Memory B cell (primary cell): Measurements from ENCODE around the gene RTP2.
A peak's percentile ranks its signal among the peaks of the same experiment; 100 is the strongest.
"Not testable (repeated sequence)": the region's sequence is repeated elsewhere in the genome, so short reads cannot be mapped to it uniquely, and the experiment has no call there.

Experiments
- ATAC-seq: fragments of 150-1000 bp; cut with Tn5 transposase; 2 replicates; pipeline ENCODE4 v1.10.0; 2021; ENCODE audit warnings: low read depth, mild to moderate bottlenecking, moderate library complexity
- DNase-seq, 2 donors: peaks; one replicate each; pipeline ENCODE4 v3.0.0; 2022; ENCODE audit warnings: low spot score in 2 of 2
- H3K27ac Mint-ChIP-seq: one replicate; pipeline ENCODE4 v1.8.0; 2022; ENCODE audit warnings: mild to moderate bottlenecking, moderate library complexity, mixed read lengths
- H3K27me3 Mint-ChIP-seq: one replicate; pipeline ENCODE4 v1.8.0; 2022; ENCODE audit warnings: mixed read lengths
- H3K36me3 Mint-ChIP-seq: one replicate; pipeline ENCODE4 v1.8.0; 2022; ENCODE audit warnings: mild to moderate bottlenecking, mixed read lengths
- H3K4me1 Mint-ChIP-seq: one replicate; pipeline ENCODE4 v1.8.0; 2022; ENCODE audit warnings: mixed read lengths
- H3K4me3 Mint-ChIP-seq: one replicate; pipeline ENCODE4 v1.8.0; 2022; ENCODE audit warnings: mild to moderate bottlenecking, moderate library complexity, mixed read lengths
- H3K9me3 Mint-ChIP-seq: one replicate; pipeline ENCODE4 v1.8.0; 2022; ENCODE audit warnings: mixed read lengths

Gene RTP2

GRCh38 chr3:187684444-187684843 lies 17.9 kb downstream of the RTP2 start:
- no peak overlapping the region for H3K4me3 Mint-ChIP-seq
- ATAC-seq, result no peak
- no peaks in the 10 kb centered on the region for H3K36me3 Mint-ChIP-seq
- peaks cover 2% of the 10 kb centered on the region for H3K4me1 Mint-ChIP-seq
- H3K9me3 Mint-ChIP-seq, result peaks cover 5% of the 10 kb centered on the region
- peaks cover 11% of the 10 kb centered on the region for H3K27me3 Mint-ChIP-seq
- DNase-seq, result no peak
- H3K27ac Mint-ChIP-seq, result no peak overlapping the region

DNA sequence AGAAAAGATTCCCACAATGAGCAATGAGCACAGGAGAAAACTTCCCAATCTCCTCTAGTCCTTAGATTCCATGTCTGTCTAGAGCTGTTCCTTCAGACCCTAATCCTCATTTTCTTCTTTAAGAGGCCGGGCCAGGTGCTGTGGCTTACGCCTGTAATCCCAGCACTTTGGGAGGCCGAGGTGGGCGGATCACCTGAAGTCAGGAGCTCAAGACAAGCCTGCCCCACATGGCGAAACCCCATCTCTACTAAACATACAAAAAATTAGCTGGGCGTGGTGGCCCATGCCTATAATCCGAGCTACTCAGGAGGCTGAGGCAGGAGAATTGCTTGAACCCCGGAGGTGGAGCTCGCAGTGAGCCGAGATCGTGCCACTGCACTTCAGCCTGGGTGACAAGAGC lies 20.6 kb downstream of the RTP2 start:
- not testable (repeated sequence) for ATAC-seq, H3K36me3 Mint-ChIP-seq, H3K27ac Mint-ChIP-seq, H3K4me1 Mint-ChIP-seq, H3K4me3 Mint-ChIP-seq, H3K9me3 Mint-ChIP-seq, DNase-seq
- H3K27me3 Mint-ChIP-seq, result peaks cover 12% of the 10 kb centered on the region

DNA sequence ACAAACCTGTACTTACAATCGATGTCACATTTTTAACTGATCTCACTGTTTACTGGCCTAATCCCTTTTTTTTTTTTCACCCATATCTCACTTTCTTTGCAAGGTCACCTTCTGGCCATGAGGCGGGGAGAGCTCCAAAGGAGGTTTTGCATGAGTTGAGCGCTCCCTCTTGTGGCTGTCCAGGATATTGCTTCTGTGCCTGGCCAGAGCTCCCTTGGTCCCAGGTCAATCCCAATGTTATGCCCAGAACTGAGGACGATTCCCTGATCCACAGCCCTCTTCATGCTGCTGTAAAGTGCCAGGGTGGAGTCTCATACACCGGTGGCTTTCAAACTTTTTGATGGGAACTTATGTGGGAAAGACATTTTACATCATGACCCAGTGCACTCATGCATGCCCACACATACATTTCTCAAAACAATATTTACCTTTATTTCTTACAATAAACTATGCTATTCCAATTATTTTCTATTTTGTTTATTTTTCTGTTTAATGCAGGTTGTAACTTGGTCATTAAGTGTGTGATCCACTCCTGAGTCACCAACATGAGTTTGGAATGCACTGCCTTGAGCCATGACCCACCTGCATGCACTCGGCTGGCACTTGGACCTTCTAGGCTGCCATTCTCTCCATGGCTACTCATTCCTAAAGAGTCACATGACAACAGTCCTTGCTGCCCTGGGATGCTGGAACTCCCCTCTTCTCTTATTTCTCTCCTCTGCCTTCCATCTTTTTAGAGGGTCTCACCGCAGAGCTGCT lies 22.5 kb downstream of the RTP2 start:
- ATAC-seq, result peak; percentile 51
- H3K9me3 Mint-ChIP-seq, result no peaks in the 10 kb centered on the region
- peaks cover 2% of the 10 kb centered on the region for H3K4me1 Mint-ChIP-seq
- peak; percentile 63 to 71 for DNase-seq
- no peak overlapping the region for H3K27ac Mint-ChIP-seq
- H3K4me3 Mint-ChIP-seq, result no peak overlapping the region
- H3K27me3 Mint-ChIP-seq, result peaks cover 13% of the 10 kb centered on the region
- no peaks in the 10 kb centered on the region for H3K36me3 Mint-ChIP-seq

DNA sequence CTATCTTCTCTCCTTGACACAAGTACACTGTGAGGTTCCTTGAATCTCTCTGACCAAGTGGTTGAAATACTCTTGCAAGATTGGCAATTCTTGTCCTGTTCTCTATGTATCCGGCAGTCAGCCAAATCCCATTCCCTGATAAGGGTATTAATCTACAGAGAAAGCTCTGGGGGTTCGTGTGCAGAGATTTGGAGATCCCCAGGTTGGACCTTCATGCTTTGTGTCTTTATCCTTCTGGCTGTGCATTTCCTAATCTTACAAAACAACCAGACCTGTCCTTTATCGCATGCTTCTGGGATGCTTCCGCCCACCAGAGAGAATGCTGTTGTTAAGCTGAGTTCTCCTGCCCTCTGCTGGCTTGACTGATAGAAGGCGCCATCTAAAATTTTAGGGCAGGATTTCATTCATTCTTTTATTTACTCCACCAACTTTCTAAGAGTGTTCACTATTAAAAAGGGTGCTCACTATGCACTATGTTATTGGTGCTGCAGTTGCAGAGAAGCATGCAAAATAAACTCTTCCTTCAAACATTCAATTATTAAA lies 23.6 kb downstream of the RTP2 start:
- peaks cover 18% of the 10 kb centered on the region for H3K27me3 Mint-ChIP-seq
- no peak overlapping the region for H3K4me3 Mint-ChIP-seq
- ATAC-seq, result peak; percentile 37
- no peak overlapping the region for H3K27ac Mint-ChIP-seq
- no peaks in the 10 kb centered on the region for H3K36me3 Mint-ChIP-seq
- DNase-seq, result peak; percentile 18 to 26
- peaks cover 2% of the 10 kb centered on the region for H3K4me1 Mint-ChIP-seq
- H3K9me3 Mint-ChIP-seq, result no peaks in the 10 kb centered on the region

DNA sequence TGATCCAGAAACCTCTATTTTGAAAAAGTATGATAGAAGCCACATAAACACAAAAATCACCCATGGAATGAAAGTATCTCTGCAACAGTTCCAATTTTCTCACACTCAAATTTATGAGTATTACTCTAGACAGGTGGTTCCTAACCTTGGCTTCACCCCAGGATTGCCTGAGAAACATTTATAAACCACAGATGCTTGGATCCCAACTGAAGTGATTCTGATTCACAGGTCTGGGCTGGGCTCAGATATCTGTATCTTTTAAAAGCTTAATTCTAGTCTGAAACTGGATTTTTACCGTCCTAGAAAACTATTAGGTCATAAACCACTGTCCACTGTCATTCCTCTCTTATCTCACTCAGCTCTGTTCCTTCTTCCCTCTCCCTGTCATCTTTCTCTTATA lies 24.8 kb downstream of the RTP2 start:
- H3K36me3 Mint-ChIP-seq, result no peaks in the 10 kb centered on the region
- DNase-seq, result no peak
- no peaks in the 10 kb centered on the region for H3K9me3 Mint-ChIP-seq

GRCh38 chr3:187673012-187673411 lies 29.3 kb downstream of the RTP2 start:
- no peak for DNase-seq
- H3K9me3 Mint-ChIP-seq, result no peaks in the 10 kb centered on the region
- ATAC-seq, result no peak
- no peaks in the 10 kb centered on the region for H3K36me3 Mint-ChIP-seq
- H3K27ac Mint-ChIP-seq, result no peak overlapping the region
- peaks cover 28% of the 10 kb centered on the region for H3K27me3 Mint-ChIP-seq
- H3K4me3 Mint-ChIP-seq, result no peak overlapping the region
- peaks cover 3% of the 10 kb centered on the region for H3K4me1 Mint-ChIP-seq

More for the DNA sequence above, 24.8 kb downstream of the RTP2 start:
- peaks cover 2% of the 10 kb centered on the region for H3K4me1 Mint-ChIP-seq
- no peak overlapping the region for H3K27ac Mint-ChIP-seq
- no peak overlapping the region for H3K4me3 Mint-ChIP-seq
- ATAC-seq, result no peak
- peaks cover 16% of the 10 kb centered on the region for H3K27me3 Mint-ChIP-seq

GRCh38 chr3:187669675-187670504 lies 32.5 kb downstream of the RTP2 start, which contains the start of gene SST:
SST (minus strand) TSS chr3:187670394; CDS start chr3:187670291, 103 bp downstream.
- peaks cover 9% of the 10 kb centered on the region for H3K4me1 Mint-ChIP-seq
- ATAC-seq (no peak), DNase-seq (no peak)

DNA sequence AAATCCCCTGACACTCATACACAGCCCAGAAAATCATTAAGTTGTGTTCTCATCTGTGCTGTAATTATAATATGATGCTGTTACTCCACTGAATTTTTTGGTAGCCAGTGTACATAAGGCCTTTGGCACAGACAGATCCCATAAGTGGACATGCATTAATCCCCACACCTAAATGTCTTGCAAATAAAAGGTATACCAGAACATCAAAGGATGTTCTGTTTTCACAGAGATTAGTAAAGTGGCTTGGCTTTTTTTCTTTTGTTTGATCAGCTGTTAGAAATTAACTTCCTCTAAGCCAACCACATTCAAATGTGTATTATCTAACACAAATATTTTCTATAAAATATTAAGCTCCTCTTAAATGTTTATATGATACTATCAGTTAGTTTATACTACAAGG lies 34.8 kb downstream of the RTP2 start:
- Mint-ChIP-seq H3K4me1 (peaks cover 16% of the 10 kb centered on the region), H3K27me3 (peaks cover 22% of the 10 kb centered on the region), H3K9me3 (peaks cover 3% of the 10 kb centered on the region), H3K4me3 (no peak overlapping the region), H3K27ac (no peak overlapping the region), H3K36me3 (no peaks in the 10 kb centered on the region)
- DNase-seq (no peak), ATAC-seq (no peak)

More at GRCh38 chr3:187669675-187670504, 32.5 kb downstream of the RTP2 start, which contains the start of gene SST:
- no peak within 1 kb of the TSS for H3K27ac Mint-ChIP-seq
- no peaks in the 10 kb centered on the region for H3K9me3 Mint-ChIP-seq
- H3K36me3 Mint-ChIP-seq, result no peaks in the 10 kb centered on the region
- no peak within 1 kb of the TSS for H3K4me3 Mint-ChIP-seq
- H3K27me3 Mint-ChIP-seq, result peaks cover 29% of the 10 kb centered on the region

GRCh38 chr3:187665764-187666402 lies 36.5 kb downstream of the RTP2 start:
- Mint-ChIP-seq H3K4me3 (no peak overlapping the region), H3K27ac (peak overlapping the region; percentile 8), H3K9me3 (peaks cover 3% of the 10 kb centered on the region), H3K36me3 (no peaks in the 10 kb centered on the region), H3K4me1 (peaks cover 16% of the 10 kb centered on the region), H3K27me3 (peaks cover 17% of the 10 kb centered on the region)
- DNase-seq (no peak), ATAC-seq (no peak)

DNA sequence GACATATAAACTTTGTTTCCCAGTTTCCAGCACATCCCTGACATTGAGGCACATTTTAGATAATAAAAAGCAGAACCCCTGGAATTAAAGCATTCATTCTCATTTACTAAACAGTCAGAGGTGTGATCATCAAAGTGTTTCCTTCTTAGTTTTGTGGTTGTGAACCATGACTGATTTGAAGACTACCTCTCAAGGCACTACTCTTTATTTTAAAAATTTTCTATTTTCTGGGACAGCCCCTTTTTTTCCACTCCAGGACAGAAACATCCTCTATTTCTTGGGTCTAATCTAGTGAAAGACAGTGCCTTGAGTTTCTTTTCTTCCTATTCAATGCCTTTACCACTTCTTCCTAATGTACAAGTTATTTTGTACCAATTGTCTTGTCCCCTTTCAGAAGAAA lies 37.3 kb downstream of the RTP2 start:
- no peak for DNase-seq
- peaks cover 13% of the 10 kb centered on the region for H3K4me1 Mint-ChIP-seq
- peaks cover 7% of the 10 kb centered on the region for H3K9me3 Mint-ChIP-seq
- ATAC-seq, result no peak
- H3K4me3 Mint-ChIP-seq, result no peak overlapping the region
- H3K36me3 Mint-ChIP-seq, result no peaks in the 10 kb centered on the region
- peaks cover 11% of the 10 kb centered on the region for H3K27me3 Mint-ChIP-seq
- no peak overlapping the region for H3K27ac Mint-ChIP-seq

GRCh38 chr3:187662848-187663409 lies 39.4 kb downstream of the RTP2 start:
- H3K4me3 Mint-ChIP-seq, result peak overlapping the region; percentile 4
- ATAC-seq, result peak; percentile 53
- H3K4me1 Mint-ChIP-seq, result peaks cover 13% of the 10 kb centered on the region
- peaks cover 7% of the 10 kb centered on the region for H3K9me3 Mint-ChIP-seq
- no peak for DNase-seq
- H3K36me3 Mint-ChIP-seq, result no peaks in the 10 kb centered on the region
- no peak overlapping the region for H3K27ac Mint-ChIP-seq
- H3K27me3 Mint-ChIP-seq, result peaks cover 3% of the 10 kb centered on the region

GRCh38 chr3:187661267-187661666 lies 41.1 kb downstream of the RTP2 start:
- peaks cover 7% of the 10 kb centered on the region for H3K9me3 Mint-ChIP-seq
- H3K27ac Mint-ChIP-seq, result no peak overlapping the region
- peaks cover 13% of the 10 kb centered on the region for H3K4me1 Mint-ChIP-seq
- DNase-seq, result no peak
- H3K27me3 Mint-ChIP-seq, result peaks cover 2% of the 10 kb centered on the region
- no peaks in the 10 kb centered on the region for H3K36me3 Mint-ChIP-seq
- no peak for ATAC-seq
- no peak overlapping the region for H3K4me3 Mint-ChIP-seq

- peaks cover 4% of the 10 kb centered on the region for H3K9me3 Mint-ChIP-seq
- H3K36me3 Mint-ChIP-seq, result no peaks in the 10 kb centered on the region
- DNase-seq (no peak), ATAC-seq (no peak)
- H3K4me1 Mint-ChIP-seq, result no peaks in the 10 kb centered on the region
- no peak overlapping the region for H3K27ac Mint-ChIP-seq
- H3K27me3 Mint-ChIP-seq, result peaks cover 22% of the 10 kb centered on the region
- no peak overlapping the region for H3K4me3 Mint-ChIP-seq
Observed at GRCh38 chr3:187651282-187651681, 51.1 kb downstream of the RTP2 start.
